IPS-15b (cell line): ENCODE results near the gene FXYD6.

Experiments used
- H3K27me3 ChIP-seq: one replicate; pipeline ENCODE4 v1.6.1; 2013; ENCODE audit warnings: low read length; ENCODE audit not compliant: control insufficient read depth, insufficient read depth
- H3K36me3 ChIP-seq: one replicate; pipeline ENCODE4 v1.6.1; 2013; ENCODE audit warnings: low read length; ENCODE audit not compliant: control insufficient read depth, insufficient read depth
- H3K4me1 ChIP-seq: one replicate; pipeline ENCODE4 v1.6.1; 2013; ENCODE audit warnings: mild to moderate bottlenecking, low read length; ENCODE audit not compliant: control insufficient read depth, insufficient read depth
- H3K4me3 ChIP-seq: one replicate; pipeline ENCODE4 v1.5.1; 2013; ENCODE audit warnings: low read depth, low read length
- H3K9ac ChIP-seq: one replicate; pipeline ENCODE4 v1.6.1; 2013; ENCODE audit warnings: low read depth, mild to moderate bottlenecking, low read length
- H3K9me3 ChIP-seq: one replicate; pipeline ENCODE4 v1.6.1; 2013; ENCODE audit warnings: mild to moderate bottlenecking, low read length; ENCODE audit not compliant: control insufficient read depth, insufficient read depth

FXYD6 gene

GRCh38 chr11:117879516-117880480, 3.3 kb upstream of the FXYD6 start:
- H3K4me3 ChIP-seq = no peak overlapping the region
- no peaks in the 10 kb centered on the region for H3K36me3 ChIP-seq
- H3K27me3 ChIP-seq = peaks cover 31% of the 10 kb centered on the region
- no peaks in the 10 kb centered on the region for H3K9me3 ChIP-seq
- peaks cover 20% of the 10 kb centered on the region for H3K4me1 ChIP-seq
- no peak overlapping the region for H3K9ac ChIP-seq

- Histone ChIP-seq H3K27me3 (peaks cover 31% of the 10 kb centered on the region), H3K9ac (no peak overlapping the region), H3K36me3 (no peaks in the 10 kb centered on the region), H3K4me3 (no peak overlapping the region), H3K9me3 (no peaks in the 10 kb centered on the region), H3K4me1 (peaks cover 23% of the 10 kb centered on the region)
Measured at GRCh38 chr11:117878939-117879475, 2.5 kb upstream of the FXYD6 start.

- Histone ChIP-seq H3K9ac (no peak overlapping the region), H3K9me3 (no peaks in the 10 kb centered on the region), H3K27me3 (peaks cover 31% of the 10 kb centered on the region), H3K4me1 (peaks cover 23% of the 10 kb centered on the region), H3K36me3 (no peaks in the 10 kb centered on the region), H3K4me3 (no peak overlapping the region)
Measured at GRCh38 chr11:117878314-117878938, 2.0 kb upstream of the FXYD6 start.

DNA sequence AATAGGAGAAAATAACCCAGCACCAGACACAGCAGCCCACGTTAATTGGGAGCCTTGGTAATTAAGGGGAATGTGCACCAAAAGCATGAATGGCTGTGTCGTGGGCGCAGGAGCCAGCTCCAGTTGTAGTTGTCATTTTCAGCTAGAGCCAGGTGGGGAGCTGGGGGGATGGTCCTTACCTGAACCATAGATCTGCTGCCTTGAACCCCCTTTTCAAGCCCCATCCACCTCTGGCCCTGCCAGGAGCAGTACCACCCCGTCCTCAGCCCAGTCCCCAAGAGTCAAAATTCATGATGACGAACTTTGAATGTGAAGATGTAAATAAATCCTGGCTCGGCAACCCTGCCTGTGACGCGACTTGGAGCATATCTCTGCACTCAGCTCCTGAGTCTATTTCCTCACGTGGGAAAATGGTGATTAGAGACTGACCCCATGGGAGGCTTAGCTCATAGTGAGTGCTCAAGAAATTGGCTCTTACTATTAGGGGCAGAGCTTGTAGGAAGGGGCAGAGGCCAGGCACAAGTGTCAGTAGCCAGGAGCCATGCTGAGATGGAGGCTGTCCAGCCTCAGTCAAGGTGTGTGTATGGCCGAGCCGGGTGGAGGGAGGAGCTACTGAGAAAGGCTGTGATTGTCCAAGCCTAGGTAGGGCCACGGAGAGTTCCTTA, 794 bp upstream of the FXYD6 start:
- peak overlapping the region; percentile 93 for H3K4me3 ChIP-seq
- H3K9ac ChIP-seq = no peak overlapping the region
- H3K27me3 ChIP-seq = peaks cover 31% of the 10 kb centered on the region
- H3K9me3 ChIP-seq = no peaks in the 10 kb centered on the region
- H3K36me3 ChIP-seq = no peaks in the 10 kb centered on the region
- peaks cover 15% of the 10 kb centered on the region for H3K4me1 ChIP-seq

DNA sequence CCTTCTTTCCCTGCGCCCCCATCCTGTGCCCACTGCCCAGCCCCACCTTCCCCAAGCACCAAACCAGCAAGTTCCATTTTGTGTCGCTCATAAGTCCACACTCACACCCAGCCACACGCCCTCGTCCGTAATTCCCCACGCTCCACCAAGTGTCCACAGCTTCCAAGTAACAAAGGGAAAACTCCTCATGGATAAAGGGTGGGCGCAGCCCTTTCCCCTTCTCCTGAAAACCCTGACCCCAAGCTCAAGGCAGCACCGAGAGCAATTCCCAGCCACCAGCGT, 458 bp downstream of the FXYD6 start:
- Histone ChIP-seq H3K4me3 (peak overlapping the region; percentile 93), H3K27me3 (peaks cover 31% of the 10 kb centered on the region), H3K36me3 (no peaks in the 10 kb centered on the region), H3K9me3 (no peaks in the 10 kb centered on the region), H3K4me1 (peaks cover 15% of the 10 kb centered on the region), H3K9ac (peak overlapping the region; percentile 47)

DNA sequence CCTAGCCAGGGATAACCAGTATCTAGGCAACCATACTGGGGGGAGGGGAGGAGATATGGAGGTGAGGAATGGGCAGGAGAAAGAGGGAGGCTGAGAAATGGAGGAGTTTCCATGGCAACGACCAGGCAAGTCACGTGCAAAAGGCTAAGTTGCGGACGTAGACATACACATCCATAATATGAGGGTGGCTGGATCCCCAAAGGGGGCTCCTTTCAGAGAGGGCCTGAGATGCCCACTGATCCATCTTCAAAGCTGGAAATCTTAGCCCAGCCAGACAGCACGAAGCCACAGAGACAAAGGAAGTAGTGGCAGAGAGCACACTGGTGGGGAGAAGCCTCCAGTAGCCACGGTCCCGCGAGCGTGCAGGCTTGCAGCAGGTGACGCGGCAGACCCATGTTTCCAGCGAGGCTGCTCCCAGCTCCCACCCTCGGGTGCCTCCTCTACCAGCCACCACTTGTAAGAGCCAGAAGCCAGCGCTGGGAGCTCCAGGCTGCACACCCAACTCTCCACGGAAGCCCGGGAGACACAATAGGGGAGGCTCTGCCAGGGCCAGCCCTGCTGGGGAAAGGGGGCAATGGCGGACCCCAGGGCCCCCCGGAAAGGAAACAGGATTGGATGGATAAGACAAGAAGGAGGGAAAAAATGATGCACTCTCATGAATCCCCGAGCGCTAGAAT, 938 bp downstream of the FXYD6 start:
- Histone ChIP-seq H3K27me3 (peaks cover 31% of the 10 kb centered on the region), H3K4me3 (peak overlapping the region; percentile 93), H3K9ac (peak overlapping the region; percentile 47), H3K36me3 (no peaks in the 10 kb centered on the region), H3K4me1 (peaks cover 19% of the 10 kb centered on the region), H3K9me3 (no peaks in the 10 kb centered on the region)

- H3K9me3 ChIP-seq = no peaks in the 10 kb centered on the region
- peaks cover 26% of the 10 kb centered on the region for H3K27me3 ChIP-seq
- H3K4me1 ChIP-seq = peaks cover 25% of the 10 kb centered on the region
- H3K9ac ChIP-seq = no peak overlapping the region
- no peaks in the 10 kb centered on the region for H3K36me3 ChIP-seq
- peak overlapping the region; percentile 93 for H3K4me3 ChIP-seq
Measured at GRCh38 chr11:117874910-117875381, 1.5 kb downstream of the FXYD6 start.

- Histone ChIP-seq H3K27me3 (peaks cover 22% of the 10 kb centered on the region), H3K4me1 (peaks cover 30% of the 10 kb centered on the region), H3K36me3 (no peaks in the 10 kb centered on the region), H3K9me3 (no peaks in the 10 kb centered on the region), H3K9ac (peak overlapping the region; percentile 60), H3K4me3 (peak overlapping the region; percentile 93)
Measured at GRCh38 chr11:117874253-117874909, 2.1 kb downstream of the FXYD6 start.

GRCh38 chr11:117873828-117874125, 2.7 kb downstream of the FXYD6 start:
- Histone ChIP-seq H3K9ac (no peak overlapping the region), H3K4me3 (no peak overlapping the region), H3K36me3 (no peaks in the 10 kb centered on the region), H3K4me1 (peaks cover 35% of the 10 kb centered on the region), H3K27me3 (peaks cover 19% of the 10 kb centered on the region), H3K9me3 (no peaks in the 10 kb centered on the region)

- peaks cover 14% of the 10 kb centered on the region for H3K27me3 ChIP-seq
- H3K36me3 ChIP-seq = no peaks in the 10 kb centered on the region
- no peaks in the 10 kb centered on the region for H3K9me3 ChIP-seq
- H3K4me1 ChIP-seq = peaks cover 38% of the 10 kb centered on the region
- H3K4me3 ChIP-seq = no peak overlapping the region
- no peak overlapping the region for H3K9ac ChIP-seq
Measured at GRCh38 chr11:117872975-117873827, 3.3 kb downstream of the FXYD6 start.
